ENCODE measurements around the gene FAM174C.

The FAM174C gene

DNA sequence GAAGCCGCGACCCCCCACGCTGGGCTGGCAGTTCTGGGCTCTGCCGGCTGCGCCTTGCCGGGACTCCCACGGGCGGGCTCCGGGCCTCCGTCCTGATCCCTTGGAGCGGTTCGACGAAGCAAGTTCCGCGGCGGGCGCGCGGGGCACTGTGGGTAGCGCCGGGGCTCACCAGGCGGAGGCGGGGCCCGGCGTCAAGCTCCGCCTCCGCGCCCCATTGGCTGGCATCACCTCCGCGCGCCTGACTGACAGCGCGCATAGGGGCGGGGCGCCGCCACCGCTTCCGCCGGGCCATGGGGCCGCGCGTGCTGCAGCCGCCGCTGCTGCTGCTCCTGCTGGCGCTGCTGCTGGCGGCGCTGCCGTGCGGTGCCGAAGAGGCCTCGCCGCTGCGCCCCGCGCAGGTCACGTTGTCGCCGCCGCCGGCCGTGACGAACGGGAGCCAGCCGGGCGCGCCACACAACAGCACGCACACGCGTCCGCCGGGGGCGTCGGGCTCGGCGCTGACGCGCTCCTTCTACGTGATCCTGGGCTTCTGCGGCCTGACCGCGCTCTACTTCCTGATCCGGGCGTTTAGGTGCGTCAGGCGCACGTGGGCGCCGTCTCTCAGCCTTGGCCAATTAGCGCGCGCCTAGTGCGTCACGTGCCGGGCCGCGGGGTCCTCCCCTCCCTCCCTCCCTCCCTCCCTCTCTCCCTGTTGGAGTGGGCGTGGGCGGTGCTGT lies at the start of gene FAM174C:
Gene FAM174C, plus strand, starts transcription at position 271 of the 716 bp plus-strand sequence. Its CDS starts 20 bp downstream, at position 291.
- in situ Hi-C loops (cut with MboI; ENCODE audit: low sequenced_read_pairs): no loop called here

DNA sequence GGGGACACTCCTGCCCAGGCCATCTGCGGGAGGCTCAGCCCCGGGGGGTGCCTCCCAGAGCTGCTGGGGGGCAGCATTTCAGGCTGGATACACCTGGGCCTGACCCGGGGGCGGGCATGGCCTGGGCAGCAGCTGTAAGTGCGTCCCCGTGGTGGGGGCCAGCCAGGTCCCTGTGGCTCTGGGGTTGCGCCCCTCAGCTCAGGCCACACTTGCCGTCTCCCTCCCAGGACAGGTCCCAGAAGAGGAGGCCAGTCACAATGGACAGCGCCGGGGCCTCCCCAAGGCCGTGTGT lies 49.2 kb upstream of the FAM174C start:
- in situ Hi-C loops (cut with MboI; ENCODE audit: low sequenced_read_pairs): no loop called here

DNA sequence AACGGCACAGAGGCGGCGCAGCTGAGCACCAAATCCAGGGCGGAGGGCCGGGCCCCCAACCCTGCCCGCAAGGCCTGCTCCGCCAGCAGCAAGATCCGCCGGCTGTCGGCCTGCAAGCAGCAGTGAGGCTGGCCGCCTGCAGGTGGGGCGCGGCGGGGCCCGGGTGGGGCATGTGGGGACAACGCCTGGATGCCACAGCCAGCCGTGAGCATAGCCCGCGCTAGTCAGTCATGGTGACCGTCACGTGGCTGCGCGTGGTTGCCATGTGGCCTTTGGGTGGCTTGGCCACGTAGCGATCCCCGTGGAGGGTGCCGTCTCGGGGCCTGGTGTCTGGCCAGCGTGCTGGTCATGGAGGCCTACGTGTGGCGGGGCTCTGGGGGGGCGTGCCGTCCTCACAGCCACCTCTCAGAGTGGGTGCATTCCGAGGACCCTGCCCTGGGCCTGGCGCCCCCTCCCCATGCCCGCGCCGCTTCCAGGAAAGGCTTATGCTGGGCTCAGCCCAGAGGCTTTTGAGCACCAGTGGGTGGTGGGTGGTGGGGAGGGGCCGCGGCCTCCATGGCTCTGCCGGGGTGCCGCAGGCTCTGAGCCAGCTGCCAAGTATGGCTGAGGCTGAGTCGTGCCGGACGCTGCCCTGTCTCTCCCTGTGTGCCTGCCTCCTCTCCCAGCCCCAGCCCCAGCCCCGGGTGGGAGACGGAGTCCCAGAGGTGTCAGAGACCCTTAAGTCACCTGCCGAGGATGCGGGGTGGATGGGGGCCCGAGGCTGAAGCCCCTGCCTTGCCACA lies 48.6 kb upstream of the FAM174C start:
- in situ Hi-C loops (cut with MboI; ENCODE audit: low sequenced_read_pairs): no loop called here

DNA sequence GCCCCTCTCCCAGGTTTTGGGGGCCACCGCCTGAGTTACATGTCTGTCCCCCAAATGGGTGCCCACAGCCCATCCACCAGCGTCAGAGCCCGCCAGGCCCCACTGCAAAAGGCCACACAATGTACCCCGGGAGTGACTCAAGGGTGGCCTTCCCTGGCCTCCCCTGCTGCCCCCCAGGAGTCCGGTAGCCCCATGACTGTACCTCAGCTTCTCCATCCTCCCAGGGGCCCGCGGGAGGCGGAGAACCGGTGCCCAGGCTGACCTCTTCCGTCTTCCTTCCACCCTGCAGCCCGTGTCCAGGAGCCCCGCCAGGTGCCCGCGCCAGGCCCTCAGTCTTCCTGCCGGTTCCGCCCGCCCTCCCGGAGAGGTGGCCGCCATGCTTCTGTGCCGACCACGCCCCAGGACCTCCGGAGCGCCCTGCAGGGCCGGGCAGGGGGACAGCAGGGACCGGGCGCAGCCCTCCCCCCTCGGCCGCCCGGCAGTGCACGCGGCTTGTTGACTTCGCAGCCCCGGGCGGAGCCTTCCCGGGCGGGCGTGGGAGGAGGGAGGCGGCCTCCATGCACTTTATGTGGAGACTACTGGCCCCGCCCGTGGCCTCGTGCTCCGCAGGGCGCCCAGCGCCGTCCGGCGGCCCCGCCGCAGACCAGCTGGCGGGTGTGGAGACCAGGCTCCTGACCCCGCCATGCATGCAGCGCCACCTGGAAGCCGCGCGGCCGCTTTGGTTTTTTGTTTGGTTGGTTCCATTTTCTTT lies 47.9 kb upstream of the FAM174C start:
- in situ Hi-C loops (cut with MboI; ENCODE audit: low sequenced_read_pairs): no loop called here

DNA sequence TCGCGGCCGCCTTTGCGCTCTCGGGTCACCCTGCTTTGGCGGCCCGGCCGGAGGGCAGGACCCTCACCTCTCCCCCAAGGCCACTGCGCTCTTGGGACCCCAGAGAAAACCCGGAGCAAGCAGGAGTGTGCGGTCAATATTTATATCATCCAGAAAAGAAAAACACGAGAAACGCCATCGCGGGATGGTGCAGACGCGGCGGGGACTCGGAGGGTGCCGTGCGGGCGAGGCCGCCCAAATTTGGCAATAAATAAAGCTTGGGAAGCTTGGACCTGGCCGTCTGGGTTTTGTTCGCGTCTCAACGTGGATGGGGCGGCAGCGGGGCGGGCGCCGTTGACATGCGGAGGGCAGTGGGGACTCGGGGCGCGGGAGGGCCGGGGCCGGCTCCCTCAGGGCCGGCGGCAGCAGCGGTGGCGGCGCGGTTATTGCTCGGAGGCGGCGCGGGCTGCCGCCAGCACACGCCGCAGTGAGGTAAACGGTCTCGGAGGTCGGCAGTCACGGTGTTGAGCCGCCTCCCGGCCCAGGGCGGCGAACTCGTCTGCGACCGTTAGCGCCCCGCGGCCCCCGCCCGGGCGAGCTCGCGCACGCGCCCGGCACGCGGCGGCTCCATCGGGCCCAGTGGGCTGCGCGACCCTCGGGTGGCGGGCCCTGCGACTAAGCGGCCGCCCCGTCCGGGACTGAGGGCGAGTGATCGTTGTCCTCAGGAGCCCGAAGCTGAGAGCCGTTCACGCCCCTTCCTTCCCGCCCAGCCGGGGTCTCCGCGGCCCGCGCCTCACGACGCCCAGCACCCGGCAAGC lies 47.0 kb upstream of the FAM174C start:
- in situ Hi-C loops (cut with MboI; ENCODE audit: low sequenced_read_pairs): no loop called here

DNA sequence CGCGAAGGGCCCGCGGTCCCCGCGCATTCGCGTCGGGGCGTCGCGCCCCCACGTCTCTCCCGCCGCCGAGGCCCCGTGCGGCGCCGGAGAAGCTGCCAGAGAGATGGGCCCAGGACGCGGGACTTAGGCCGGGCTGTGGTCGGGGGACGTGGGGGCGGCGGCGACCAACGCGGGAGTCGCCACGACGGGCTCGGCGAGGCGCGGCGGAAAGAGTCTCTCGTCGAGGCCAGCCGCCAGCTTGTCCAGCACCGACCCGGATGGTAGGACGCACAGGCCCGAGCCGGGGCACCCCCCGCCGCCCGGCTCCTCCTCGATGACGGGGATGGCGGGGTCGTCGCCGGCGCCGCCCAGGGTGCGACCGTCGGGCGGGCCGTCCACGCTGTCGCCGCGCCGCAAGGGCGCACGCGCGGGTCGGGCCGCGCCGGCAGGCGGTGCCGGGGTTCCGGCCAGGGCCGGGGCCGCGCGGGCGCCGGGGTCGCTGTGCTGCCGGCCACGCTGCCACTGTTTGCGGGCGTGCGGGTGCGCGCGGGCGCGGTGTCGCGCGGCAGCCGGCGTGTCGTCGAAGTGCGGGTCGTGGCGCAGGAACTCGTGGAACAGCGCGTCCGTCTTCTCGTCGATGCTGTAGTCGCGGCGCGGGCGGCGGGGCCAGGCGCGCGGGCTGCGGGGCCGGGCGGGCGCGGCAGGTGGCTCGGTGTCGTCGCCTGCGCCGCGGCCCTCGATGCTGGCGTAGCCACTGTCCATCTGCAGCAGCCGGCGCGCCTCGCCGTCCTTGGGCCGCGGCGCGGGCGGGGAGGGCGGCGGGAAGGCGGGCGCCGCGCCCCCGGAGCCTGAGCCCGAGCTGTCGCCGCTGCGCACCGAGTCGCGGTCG lies 46.0 kb upstream of the FAM174C start:
- in situ Hi-C loops (cut with MboI; ENCODE audit: low sequenced_read_pairs): no loop called here

DNA sequence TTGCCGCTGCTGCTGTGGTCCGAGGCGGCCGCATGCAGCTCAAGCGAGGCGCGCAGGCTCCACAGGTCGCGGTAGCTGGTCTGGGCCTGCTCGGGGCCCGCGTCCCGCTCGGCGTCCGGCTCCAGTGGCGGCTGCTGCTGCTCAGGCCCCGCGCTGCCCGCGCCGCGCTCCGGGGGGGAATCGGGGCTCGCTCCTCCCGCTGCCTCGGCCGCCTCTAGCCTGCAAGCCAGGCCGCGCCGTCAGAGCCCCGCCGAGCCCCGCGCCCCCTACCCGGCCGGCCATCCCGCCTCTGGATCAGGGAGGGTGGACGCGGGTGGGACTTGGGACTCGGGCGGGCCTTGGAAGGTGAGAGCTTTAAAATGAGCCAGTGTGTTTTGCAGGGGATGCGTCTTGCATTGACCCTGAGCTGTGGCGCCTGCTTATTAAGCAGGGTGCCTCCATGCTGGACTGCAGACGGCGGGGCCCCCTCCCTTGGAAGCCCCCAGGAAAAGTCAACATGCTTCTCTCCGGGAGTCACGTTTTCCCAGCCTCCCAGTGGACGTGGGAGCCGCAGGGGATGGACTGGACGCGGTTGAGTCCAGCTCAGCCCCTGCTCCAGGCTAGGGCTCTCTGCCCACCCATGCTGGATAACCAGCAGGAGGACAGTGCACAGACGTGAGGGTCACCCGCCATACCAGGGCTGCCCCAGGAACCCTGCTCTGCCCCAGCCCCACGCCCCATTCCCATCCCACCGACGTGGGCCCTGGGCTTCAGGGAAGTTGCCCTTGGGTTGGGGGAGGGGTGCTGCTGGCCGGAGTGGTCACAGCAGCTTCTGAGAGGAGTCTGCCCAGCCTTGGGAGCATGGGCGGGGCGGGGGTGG lies 45.2 kb upstream of the FAM174C start:
- in situ Hi-C loops (cut with MboI; ENCODE audit: low sequenced_read_pairs): no loop called here

DNA sequence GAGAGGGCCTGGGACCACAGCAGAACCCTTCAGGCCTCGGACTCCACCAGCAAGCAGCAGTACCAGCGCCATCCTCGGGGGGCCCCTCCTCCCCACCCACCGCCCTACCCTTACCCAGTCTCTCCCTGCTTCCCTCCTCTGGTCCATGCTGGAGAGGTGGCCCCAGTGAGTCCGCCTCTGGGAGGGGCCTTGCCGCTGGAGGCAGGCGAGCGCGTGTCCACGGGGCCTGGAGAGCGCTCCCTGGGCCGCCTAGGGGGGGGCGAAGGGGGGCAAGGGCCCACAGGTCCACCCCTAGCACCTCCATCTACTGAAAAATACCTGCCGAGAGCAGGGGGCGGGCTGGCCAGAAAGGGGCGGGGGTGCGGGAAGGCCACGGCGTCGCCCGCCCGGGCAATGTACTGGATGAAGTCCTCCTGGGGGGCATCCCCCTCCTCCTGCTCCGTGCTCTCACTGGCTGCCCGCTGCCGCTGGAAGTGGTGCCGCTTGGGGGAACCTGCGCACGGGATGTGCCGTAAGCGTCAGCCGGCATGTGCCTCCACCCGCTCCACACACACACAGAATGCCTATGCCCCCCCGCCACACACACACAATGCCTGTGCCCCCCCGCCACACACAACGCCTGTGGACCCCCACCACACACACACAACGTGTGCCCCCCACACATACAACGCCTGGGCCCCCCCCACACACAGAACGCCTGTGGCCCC lies 44.4 kb upstream of the FAM174C start:
- in situ Hi-C loops (cut with MboI; ENCODE audit: low sequenced_read_pairs): no loop called here

DNA sequence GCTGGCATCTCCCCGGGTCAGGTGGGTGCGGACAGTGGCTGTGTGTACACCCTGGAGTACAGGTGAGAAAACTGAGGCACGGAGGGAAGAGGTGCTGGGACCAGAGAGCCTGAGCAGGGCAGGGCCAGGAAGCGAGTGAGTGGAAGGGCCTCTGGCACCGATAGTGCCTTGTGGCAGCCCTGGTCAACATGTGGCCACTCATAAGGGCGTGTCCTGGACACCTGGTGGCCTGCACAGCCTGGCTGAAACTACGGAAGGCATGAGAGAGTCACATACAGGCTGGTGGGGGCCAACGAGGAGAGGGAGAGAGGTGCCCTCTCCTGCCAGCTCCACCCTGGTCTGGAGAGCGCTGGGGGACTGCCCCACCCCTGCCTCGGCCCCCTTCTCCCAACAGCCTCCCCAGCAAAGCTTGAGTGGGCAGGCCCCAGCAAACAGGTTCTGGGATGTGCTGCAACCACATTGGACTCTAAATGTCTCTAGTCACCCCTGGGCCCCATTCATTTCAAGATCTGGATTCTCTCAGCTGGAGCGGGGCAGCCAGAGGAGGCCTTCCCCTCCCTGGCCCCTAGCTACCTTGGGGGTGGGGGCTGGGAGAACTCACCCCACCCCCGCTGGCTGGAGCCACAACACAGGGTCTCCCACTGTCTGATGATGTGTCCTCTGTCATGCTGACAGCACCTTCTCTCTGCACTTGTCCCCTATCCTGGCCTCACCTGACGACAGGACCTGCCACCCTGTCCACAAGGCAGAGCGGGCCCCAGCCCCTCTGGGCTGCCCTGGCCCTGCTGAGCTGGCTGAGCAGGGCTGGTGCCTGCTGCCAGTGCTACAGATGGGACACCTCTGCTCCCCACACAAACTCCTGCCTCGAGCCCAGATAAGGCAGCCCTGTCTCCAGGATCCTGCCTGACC lies 43.3 kb upstream of the FAM174C start:
- in situ Hi-C loops (cut with MboI; ENCODE audit: low sequenced_read_pairs): no loop called here

DNA sequence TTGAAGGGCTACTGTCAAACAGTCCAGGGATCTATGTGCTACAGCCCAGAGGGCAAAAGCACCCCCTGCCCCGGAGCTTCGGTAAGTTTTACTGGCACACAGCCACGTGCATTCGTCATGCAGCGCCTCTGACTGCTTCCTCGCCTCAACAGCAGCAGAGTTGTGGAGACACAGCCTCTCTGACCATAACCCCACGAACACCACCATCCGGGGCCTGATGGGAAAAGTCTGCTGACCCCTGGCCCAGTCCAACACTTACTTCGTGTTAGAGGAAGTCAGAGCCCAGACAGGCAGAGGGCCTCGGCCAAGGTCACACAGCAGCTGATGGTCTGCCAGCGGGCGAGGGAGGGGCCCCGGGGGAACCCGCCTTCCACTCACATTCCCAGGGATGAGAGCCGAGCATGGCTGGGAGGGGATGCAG lies 42.7 kb upstream of the FAM174C start:
- in situ Hi-C loops (cut with MboI; ENCODE audit: low sequenced_read_pairs): no loop called here

DNA sequence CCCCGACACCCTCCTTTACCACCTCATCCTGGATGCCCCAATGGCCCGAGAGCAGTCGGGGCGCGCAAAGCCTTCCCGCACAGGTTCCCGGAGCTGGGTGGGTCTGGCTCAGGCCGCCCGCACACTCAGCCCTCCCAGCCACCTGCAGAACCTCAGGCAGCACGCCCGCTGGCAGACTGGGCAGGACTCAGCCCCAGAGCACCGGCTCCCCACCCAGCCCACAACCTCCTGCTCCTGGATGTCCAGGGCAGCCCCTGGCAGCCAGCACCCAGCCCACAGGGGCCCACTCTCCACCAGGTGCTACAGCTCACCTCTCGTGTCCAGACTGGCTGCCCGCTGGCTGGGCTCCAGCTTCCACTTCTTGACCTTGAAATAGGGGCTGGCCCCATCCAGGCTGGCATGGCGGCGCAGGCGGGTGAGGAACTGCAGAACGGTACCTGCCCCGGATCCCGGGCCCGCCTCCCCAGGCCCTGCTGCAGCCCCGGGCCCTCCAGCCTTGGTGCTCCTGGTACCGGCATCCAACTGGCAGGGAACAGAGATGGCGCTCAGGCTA lies 42.1 kb upstream of the FAM174C start:
- in situ Hi-C loops (cut with MboI; ENCODE audit: low sequenced_read_pairs): no loop called here

DNA sequence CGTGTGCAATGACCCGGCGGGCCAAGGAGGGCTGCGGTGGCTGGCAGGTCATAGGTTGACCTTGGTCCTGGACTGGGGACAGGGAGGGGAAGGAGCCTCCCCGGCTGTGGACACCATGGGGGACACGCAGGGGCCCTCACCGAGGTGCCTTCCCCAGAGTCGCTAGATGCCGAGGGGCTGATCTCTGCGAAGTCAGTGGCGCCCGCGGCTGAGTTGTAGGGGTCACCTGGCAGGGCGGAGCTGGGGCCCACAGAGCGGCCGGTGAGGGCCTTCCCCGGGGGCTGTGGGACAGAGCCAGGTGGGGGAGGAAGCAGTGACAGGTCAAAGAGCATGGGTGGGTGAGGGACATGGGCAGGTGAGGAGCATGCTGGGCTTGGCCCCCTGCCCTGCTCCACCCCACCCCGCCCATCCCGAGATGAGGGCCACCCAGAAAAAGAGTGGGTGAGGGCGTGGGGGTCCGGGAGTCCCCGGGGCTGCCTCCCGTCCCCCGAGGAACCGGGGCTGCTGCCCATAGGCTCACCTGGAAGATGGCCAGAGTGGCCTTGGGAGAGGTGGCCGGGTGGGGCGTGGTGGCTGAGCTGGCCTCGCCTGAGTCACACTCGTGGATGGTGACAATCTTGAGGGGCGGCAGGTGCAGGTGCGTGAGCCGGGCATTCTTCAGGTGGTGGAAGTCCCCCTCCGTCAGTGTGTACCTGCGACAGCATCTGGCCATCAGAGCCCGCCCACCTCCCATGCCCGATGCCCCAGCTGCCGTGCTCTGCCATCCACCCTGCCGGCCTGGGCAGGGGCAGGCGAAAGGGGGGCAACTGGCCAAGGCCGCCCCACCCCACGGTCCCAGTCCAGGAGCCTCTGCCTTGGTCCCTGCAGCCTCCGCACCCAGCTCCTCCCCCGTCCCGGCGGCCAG lies 41.0 kb upstream of the FAM174C start:
- in situ Hi-C loops (cut with MboI; ENCODE audit: low sequenced_read_pairs): no loop called here

DNA sequence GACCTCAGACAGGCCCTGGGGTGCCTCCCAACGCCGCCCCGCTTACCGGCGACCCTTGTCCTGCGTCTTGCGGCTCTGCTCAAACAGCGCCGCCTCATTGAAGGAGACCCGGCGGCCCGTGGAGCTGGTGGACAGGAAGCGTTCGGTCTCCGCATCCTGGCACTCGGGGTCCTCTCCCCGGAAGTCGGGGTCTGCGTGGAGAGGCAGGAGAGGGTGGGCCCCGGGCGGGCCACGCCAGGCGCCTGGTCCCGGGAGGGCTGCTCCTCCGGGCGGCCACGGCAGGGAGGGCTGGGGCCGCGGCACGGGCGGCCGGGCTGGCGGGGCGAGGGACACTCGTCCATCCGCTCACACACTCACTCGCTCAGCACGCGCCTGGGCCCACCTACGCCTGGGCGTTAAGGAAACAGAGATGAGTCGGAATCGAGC lies 40.4 kb upstream of the FAM174C start:
- in situ Hi-C loops (cut with MboI; ENCODE audit: low sequenced_read_pairs): no loop called here

DNA sequence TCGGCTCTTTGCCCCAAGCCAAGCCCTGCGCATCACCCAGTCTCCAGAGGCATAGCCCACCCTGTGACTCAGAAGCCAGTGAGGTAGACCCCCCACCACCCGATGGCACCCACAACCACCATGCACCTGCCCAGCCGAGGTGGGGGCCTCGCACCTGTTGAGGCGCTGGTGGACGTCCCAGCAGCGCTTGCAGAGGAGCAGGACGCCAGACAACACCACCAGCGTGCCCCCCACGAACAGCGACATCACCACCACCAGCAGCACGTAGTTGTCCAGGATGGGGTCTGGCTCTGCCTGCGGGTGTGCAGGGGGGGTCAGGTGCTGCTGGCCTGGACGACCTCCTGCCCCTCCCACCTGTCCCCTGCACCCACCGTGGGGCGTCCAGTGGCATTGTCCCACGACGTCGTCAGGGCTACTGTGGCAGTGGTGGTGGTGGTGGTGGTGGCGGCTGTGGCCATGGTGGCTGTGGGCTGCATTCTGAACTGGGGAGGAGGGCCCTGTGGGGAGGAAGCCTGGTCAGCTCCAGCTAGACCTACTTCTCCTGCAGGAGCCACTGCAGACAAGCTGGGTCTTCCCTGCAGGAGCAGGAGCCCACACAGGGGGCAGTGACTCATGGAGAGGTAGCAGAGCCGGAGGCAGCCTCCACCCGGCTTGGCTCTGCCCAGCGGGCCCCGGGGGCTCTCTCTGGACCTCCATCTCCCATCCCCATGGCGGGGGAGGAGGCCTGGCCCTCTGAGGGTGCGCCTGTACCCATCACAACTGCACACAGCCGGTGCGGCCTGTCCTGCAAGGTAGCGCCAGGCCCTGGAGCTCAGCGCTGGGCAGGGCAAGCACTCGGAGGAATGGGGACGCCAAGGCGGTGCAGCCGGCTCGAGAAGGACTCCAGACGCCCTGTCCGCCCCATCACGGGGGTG lies 39.4 kb upstream of the FAM174C start:
- in situ Hi-C loops (cut with MboI; ENCODE audit: low sequenced_read_pairs): no loop called here

DNA sequence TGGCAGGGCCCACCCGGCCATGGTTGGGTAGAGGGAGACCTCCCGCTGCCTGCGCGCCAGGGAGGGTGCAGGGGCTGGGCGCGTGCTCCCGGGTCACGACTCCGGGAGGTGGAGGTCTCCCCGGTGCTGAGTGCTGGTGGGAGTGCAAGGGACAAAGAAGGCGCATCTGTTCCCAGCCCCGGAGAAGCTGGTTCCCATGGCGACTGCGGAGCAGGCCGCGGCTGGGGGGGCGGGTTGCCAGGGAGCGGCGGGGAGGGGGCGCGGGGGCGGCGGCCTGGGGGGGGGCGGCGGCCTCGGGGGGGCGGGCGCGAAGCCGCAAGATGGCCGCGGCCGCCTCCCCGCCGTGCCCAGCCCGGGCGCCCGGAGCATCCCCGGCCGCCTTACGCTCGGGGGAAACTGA lies 38.8 kb upstream of the FAM174C start:
- in situ Hi-C loops (cut with MboI; ENCODE audit: low sequenced_read_pairs): no loop called here

Measured in HL-60/S4 (cell line).